ENCODE results near the gene MRTFA.
"Not testable (repeated sequence)": the region's sequence is repeated elsewhere in the genome, so short reads cannot be mapped to it uniquely, and the experiment has no call there.

Gene MRTFA

DNA sequence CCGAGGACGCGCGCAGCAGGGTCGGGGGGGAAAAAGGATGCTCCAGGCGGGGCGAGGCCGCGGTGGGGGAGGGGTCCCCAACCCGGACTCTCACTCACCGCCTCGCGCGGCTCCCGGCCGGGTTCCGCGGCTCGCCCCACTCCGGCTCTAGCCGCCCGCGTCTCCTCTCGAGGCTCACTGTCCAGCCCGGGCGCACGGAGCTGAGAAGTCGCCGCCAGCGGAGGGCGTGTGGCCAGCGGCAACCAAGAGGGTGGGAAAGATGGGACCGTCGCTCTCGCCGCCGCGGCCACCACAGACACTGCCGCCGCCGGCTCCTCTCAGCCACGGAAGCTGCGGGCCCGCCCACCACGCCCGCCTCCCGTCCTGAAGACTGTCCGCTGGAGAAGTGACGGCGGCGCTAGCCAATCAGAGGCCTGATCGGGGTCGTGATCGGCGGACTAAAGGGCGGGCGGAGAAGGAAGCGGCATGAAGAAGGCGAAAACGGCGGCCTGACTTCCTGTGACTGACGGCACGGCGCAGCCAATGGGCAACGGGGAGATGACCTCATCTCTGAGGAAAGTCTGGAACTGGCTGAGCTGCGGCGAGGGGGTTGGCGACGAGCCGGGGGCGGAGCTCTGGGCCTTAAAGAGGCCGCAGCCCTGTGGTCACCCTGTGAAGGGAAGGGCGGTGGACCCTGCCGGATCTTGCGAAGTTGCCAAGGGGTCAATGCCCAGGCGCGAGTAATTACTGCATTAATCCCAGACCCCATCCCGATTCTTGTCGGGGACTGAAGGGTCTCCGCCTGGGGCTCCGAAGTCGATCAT lies at the start of gene MRTFA:
Gene MRTFA (minus strand): TSS at position 340 of the 803 bp plus-strand sequence.
- peak; percentile 99 for DNase-seq (ENCODE audit: low read depth in 2 of 2)

DNA sequence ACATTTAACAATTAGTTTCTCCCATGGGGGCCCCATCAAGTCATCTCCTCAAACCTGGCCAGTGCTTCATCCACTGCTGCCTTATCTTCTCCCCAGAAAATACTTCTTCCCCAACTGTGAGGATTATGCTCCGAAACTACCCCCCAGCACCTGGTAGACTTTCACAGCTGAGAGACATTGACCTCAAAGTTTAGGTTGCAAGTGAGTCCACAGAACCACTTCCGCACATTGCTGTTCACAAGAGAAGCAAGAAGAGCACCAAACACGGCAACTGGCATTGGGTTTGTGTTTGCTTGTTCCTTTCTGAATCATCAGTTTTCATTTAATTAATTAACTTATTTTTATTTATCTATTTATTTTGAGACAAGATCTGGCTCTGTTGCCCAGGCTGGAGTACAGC lies 48.9 kb upstream of the MRTFA start:
- DNase-seq (ENCODE audit: low read depth in 2 of 2): no peak

DNA sequence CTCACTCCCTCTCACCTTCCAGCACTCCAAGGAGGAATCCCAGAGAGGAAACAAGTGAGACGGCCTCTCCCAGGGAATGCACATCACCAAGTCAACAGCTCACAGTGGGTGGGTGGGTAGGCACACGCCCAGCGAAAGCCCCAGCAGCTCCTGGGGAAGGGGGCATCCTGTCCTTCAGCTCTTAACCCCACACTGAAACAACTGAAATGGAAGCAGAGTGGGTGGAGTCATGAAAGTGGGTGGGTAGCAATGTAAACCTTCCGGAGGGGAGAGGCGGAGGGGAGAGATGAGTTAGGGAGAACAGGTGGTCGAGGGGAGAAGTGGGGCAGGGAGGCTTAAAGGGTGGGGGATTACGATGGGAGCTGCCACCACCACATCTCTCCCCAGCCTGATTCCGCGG lies 48.2 kb upstream of the MRTFA start:
- no peak for DNase-seq (ENCODE audit: low read depth in 2 of 2)

DNA sequence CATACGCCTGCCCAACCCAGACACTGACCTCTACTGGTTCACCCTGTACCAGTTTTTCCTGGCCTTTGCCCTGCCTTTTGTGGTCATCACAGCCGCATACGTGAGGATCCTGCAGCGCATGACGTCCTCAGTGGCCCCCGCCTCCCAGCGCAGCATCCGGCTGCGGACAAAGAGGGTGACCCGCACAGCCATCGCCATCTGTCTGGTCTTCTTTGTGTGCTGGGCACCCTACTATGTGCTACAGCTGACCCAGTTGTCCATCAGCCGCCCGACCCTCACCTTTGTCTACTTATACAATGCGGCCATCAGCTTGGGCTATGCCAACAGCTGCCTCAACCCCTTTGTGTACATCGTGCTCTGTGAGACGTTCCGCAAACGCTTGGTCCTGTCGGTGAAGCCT lies 44.9 kb upstream of the MRTFA start:
- DNase-seq (ENCODE audit: low read depth in 2 of 2): no peak

DNA sequence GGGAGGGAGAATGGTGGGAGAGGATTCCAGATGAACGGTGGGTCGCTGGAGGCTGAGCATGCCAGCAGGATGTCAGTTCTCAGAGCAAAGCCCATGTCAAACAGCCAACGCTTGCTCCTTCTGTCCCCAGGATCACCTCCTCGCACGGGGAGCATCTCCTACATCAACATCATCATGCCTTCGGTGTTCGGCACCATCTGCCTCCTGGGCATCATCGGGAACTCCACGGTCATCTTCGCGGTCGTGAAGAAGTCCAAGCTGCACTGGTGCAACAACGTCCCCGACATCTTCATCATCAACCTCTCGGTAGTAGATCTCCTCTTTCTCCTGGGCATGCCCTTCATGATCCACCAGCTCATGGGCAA lies 44.3 kb upstream of the MRTFA start:
- DNase-seq (ENCODE audit: low read depth in 2 of 2): no peak

DNA sequence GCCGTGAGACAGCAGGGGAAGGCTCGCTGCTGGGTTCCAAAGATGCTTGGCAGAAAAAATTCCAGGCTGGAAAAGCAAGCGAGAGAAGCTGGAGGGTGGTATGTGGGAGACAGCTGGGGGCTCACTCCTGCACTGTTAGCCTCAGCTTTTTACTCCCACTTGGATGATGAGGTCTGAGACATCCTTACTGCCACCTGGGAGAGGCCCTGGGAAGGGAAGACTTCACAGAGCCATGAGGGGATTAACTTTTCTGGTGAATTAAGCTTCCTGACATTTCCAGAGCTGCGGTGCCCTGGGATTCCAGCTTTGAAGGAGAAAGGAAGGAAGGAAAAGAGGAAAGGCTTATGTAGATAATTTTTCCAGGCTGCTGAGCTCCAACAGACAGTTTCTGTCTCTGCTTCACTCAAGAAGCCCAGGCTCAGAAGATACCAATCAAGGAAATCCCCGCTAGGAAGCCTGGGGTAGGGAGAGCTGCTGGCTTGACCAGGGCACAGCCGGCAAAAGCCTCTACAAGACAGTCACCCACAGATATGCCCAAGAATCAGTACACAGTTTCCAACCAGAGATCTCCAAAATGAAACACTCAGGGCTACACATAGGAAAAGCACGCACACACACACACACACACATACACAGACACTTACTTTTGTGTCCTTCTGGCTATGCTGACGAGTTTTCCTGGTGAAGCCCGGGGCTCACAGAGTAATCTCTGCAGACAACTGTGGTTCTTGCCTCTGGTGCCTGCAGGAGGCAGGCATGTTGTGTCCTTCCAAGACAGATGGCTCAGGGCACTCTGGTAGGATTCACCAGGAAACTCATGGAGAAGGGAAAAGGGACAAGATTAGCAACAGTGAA lies 43.7 kb upstream of the MRTFA start:
- DNase-seq (ENCODE audit: low read depth in 2 of 2): no peak

DNA sequence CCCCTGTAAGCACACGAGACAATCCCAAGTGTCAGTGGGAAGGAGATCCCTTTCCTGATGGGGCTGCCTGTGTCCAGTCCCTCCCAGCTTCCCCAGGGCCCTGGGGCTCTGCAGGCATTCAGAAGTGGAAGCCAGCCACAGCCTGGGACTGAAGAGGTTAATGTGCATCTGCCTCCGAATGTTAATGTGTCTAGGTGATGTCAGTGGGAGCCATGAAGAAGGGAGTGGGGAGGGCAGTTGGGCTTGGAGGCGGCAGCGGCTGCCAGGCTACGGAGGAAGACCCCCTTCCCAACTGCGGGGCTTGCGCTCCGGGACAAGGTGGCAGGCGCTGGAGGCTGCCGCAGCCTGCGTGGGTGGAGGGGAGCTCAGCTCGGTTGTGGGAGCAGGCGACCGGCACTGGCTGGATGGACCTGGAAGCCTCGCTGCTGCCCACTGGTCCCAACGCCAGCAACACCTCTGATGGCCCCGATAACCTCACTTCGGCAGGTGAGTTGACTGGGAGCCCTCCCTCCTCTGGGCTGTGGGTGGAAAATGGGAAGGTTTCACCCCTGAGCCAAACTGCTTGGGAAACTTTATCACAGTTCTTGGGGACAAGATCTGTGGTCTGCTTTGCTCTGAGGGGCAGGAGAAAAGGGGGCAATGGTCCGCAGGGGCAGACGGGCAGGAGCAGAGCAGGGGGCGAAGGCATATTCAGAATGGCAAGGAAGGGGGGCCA lies 42.9 kb upstream of the MRTFA start, which contains the start of gene MCHR1:
Gene MCHR1 (plus strand): TSS at position 236 of the 715 bp plus-strand sequence. CDS start 169 bp downstream, at position 405.
- DNase-seq (ENCODE audit: low read depth in 2 of 2): no peak

DNA sequence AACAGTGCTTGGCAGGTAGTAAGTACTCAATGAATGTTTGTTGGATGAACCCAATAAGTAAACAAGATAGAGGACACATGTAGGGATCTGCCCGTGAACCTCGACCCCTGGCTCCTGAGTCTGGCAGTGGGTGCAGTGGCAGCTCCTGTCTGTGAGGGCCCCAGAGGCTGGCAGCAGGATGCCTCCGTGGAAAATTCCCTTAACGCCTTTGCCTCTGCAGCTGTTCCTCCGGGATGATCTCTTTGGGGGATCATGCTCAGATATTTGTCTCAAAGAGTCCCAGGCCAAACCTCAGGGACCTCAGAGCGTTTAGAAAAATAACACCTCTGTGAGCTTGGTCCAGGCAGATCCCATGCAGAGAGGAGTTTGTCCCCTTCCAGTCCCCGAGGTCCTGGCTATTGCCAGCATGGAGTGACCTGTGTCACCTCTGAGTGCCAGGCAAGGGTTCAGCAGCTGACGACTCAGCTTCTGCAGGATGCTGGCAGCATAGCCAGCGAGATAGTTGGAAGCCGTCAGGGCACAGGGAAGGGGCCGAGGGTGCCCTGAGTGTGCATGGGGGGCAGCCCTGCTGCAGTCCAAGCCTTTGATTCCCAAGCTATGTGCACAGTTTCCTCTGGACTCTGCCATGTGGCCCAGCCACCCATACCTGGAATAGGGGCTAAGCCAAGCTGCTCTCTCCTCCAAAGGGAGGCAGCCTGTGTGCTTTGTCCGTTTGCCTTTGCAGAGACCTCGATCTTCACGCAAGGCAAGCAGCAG lies 42.2 kb upstream of the MRTFA start:
- DNase-seq (ENCODE audit: low read depth in 2 of 2): no peak

DNA sequence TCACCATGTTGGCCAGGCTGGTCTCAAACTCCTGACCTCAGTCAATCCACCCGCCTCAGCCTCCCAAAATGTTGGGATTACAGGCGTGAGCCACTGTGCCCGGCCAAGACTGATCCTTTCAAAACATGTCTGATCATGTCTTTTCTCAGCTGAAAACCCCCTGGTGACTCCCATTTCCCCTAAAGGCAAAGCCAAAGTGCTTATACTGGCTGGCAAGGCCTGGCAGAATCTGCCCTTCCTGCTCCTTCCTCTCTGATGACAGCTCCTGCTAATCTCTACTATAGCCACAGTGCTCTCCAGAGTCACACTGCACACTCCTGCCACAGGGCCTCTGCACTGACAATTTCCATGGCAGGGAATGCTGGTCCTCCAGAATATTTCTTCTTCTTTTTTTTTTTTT lies 40.1 kb upstream of the MRTFA start:
- DNase-seq (ENCODE audit: low read depth in 2 of 2): no peak

DNA sequence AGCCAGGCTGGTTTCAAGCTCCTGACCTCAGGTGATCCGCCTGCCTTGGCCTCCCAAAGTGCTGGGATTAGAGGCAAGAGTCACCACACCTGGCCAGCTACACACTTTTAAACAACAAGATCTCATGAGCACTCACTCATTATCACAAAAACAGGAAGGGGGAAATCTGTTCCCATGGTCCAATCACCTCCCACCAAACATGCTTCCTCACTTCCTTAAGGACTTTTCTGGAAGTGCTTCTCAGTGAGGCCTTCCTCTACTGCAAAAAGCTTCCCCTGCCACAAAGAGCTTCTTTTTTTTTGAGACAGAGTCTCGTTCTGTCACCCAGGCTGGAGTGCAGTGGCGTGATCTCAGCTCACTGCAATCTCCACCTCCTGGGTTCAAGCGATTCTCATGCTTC lies 39.6 kb upstream of the MRTFA start:
- not testable (repeated sequence) for DNase-seq (ENCODE audit: low read depth in 2 of 2)

DNA sequence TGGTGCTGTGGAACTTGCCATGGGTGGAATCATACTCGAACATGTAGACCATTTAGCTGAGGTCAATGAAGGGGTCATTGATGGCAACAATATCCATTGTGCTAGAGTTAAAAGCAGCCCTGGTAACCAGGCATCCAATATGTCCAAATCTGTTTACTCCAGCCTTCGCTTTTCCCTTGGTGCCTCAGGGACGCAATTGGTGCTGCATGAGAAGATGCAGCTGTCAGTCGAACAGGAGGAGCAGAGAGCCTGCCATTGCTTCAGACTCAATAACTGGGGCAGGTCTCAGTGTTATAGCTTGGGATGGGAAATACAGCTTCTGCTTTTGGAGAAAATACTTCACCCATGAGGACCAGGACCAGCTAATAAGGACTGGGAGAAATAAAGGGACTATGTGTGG lies 37.8 kb upstream of the MRTFA start:
- DNase-seq (ENCODE audit: low read depth in 2 of 2): no peak

DNA sequence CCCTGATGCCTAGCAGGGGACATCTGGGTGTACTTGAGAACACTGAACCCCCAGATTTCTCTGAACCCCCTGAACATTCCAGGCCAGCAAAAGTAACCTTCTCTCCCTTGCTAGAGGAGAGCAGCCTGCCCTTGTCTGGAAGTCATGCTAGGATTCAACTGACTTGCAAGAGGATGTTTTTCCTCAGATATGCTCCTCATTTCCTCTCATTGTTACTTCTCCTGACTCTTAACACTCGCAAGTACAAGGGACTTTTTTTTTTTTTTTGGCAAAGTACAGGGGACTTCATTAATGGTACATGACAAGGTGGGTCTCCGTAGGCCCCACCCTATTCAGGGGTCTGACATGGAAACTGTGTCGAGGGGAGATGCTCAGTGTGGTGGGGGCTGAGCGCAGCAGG lies 36.5 kb upstream of the MRTFA start:
- DNase-seq (ENCODE audit: low read depth in 2 of 2): no peak

DNA sequence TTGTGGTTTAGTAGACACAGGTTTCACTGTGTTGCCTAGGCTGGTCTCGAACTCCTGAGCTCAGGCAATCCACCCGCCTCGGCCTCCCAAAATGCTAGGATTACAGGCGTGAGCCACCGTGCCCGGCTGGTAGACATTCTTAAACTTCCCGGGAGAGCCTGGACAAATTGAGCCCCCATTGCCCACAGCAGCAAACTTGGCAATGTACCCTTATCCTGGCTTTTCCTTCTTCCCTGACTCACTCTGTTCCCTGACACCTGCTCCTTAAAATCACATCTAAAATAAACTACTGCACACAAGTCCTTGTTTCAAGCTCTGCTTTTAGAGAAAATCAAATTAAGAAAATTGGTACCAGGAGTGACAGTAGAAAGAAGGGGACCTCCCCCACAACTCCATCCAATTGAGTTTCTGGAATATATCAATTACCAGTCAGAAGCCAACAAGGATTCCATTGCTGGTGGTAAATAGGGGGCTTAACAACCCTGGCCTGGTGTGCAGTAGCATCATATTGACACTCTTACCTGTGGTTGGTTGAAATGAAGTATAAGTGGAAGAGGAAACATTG lies 35.4 kb upstream of the MRTFA start:
- no peak for DNase-seq (ENCODE audit: low read depth in 2 of 2)

DNA sequence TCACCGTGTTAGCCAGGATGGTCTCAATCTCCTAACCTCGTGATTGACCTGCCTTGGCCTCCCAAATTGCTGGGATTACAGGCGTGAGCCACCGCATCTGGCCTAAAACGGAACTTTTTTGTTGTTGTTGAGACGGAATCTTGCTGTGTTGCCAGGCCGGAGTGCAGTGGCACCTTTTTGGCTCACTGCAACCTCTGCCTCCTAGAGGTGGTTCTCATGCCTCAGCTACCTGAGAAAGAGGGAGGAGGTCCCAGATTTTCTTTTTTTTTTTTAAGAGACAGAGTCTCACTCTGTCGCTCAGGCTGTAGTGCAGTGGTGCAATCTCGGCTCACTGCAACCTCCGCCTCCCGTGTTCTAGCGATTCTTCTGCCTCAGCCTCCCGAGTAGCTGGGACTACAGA lies 34.9 kb upstream of the MRTFA start:
- DNase-seq (ENCODE audit: low read depth in 2 of 2): no peak

DNA sequence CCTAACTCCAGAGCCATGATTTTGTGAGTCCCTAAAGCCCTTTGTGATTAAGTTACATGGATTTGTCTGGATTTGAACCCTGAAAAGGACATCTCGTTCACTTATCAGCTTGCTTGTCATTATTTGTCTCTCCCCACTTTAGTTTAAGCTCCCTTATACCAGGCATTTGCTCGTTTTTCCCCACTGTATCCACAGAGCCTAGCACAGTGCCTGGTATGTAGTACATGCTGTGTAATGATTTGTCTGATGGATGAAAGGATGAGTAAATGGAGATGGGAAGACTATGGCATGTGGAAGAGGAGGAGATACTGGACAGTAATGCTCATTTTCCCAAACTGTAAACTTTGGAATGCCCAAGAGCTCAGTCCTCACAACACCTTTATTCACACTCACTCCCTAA lies 33.5 kb upstream of the MRTFA start:
- DNase-seq (ENCODE audit: low read depth in 2 of 2): no peak

DNA sequence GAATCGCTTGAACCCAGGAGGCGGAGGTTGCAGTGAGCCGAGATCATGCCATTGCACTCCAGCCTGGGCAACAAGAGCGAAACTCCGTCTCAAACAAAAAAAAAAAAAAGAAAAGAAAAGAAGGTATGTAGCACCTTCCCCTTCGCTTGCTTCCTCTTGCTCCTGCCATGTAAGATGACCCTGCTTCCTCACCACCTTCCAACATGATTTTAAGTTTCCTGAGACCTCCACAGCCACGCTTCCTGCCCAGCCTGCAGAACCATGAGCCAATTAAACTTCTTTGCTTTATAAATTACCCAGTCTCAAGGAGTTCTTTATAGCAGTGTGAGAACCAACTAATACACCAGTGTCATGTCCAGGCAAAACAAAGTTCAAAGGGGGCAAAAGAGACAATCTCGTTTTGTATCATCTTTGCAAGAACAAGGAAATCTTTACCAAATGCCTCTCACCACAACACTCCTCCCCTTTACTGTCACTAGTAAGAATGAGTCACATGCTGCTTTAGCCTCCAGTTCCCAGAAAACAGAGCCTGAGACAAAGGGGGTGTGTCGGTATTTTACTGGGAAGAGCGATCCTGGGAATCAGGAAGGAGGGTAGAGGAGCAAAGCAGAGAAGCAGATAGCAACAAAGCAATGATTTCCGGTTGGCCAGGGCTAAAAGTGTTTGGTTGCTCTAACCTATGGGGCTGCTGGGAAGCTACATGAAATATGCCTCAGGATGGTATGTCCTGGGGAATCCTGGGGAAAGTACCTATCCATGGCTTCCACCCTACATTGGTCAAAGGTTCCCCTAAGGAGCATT lies 32.3 kb upstream of the MRTFA start:
- no peak for DNase-seq (ENCODE audit: low read depth in 2 of 2)

DNA sequence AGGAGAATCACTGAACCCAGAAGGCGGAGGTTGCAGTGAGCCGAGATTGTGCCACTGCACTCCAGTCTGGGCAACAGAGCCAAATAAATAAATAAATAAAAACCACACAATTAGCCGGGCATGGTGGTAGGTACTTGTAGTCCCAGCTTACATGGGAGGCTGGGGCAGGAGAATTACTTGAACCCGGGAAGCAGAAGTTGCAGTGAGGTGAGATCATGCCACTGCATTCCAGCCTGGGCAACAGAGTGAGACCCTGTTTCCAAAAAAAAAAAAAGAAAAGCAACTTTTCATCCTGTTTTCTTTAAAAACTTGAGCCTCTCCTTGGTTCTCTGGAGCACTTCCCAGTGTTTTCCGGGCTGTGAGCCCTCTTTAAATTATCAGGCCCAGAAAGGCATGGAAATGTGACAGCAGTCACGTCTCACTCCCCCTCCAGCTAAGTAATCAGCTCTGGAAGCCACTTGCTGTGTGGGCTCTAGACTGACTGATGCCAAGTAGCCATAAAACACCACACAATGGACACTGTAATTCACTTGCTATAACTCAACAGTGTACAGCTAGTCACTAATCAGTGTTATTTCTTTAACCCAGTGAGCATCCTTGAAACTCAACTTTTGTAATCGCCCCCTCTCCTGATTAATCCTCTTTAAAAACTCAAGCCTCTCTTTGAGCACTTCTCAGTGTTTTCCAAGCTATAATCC lies 29.8 kb upstream of the MRTFA start:
- no peak for DNase-seq (ENCODE audit: low read depth in 2 of 2)

DNA sequence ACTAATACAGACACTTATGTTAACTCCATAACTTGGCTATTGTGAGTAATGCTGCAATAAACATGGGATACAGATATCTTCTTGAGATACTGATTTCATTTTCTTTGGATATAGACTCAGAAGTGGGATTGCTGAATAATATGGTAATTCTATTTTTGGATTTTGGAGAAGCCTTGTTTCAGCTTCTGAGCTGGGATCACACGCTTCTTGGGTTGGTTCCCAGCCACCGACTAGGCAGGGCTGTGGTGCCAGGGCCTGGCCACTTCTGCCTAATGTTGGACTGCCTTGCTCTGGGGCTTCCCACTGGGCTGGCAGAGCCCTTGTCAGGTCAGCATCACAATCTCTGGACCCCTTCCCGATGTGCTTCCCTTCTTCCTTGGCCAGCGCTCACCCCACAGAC lies 28.8 kb upstream of the MRTFA start:
- no peak for DNase-seq (ENCODE audit: low read depth in 2 of 2)

DNA sequence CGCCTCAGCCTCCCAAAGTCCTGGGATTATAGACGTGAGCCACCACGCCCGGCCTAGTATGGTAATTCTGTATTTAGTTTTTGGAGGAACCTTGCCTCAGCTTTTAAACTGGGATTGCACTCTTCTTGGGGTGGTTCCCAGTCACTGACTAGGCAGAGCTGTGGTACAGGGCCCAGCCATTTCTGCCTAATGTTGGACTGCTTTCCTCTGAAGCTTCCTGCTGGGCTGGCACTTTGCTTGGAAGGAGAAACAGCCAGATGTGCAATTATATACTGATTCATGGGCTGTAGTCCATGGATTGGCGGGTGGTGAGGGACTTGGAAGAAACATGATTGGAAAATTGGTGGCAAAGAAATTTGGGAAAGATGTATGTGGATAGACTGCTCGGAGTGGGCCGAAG lies 25.2 kb upstream of the MRTFA start:
- no peak for DNase-seq (ENCODE audit: low read depth in 2 of 2)

DNA sequence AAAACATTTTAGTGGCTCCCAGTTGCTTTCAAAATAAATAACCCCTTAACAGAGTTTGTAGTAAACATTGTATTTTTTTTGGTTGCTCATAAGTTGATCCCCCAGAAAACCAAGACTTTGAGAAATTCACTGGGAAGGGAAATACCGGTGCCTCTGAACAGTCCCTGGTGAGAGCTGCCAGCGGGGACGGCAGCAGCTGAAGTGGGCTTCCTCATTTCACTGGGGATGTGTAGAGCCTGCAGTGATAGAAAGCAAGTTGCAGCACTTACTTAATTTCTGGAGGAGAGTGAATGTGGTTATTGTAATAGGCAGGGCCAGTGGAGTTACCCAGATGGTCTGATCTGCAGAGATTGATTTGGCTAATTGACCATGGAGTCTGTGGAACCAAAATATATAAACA lies 24.2 kb upstream of the MRTFA start:
- DNase-seq (ENCODE audit: low read depth in 2 of 2): no peak

All from stimulated activated CD8-positive, alpha-beta memory T cell treated with anti-CD3 and anti-CD28 coated beads, Interleukin-15, amount 100 ng/mL, for 4 hours (primary cell).